HL-60 (cell line): ENCODE measurements around the gene FGGY.
A peak's percentile ranks its signal among the peaks of the same experiment; 100 is the strongest.

Source experiments
- DNase-seq, 2 experiments: peaks; one replicate each; pipeline ENCODE4 v3.0.0-alpha.2; 2010 to 2020; ENCODE audit warnings: low read depth in 1 of 2, low spot score in 1 of 2
- H3K27ac ChIP-seq: fragments of 250-450 bp; sonication (Bioruptor Pico); replicated peaks from 2 replicates; pipeline ENCODE4 v1.5.1; 2020; ENCODE audit warnings: mild to moderate bottlenecking, moderate library complexity
- H3K27me3 ChIP-seq: fragments of 250-450 bp; sonication (Bioruptor Pico); 2 replicates; pipeline ENCODE4 v1.5.1; 2021; ENCODE audit warnings: mild to moderate bottlenecking, moderate library complexity; ENCODE audit not compliant: insufficient read depth, poor library complexity, severe bottlenecking
- H3K4me3 ChIP-seq: replicated peaks from 2 replicates; pipeline ENCODE4 v1.5.1; 2011; ENCODE audit warnings: mild to moderate bottlenecking, control low read depth, low read length; ENCODE audit not compliant: insufficient read depth
- CTCF ChIP-seq: IDR thresholded peaks from one replicate; pipeline ENCODE4 v1.5.1; 2011; ENCODE audit warnings: low read length, control low read depth, inconsistent platforms; ENCODE audit not compliant: insufficient read depth
- GABPA ChIP-seq: IDR thresholded peaks from 2 replicates; pipeline ENCODE4 v1.6.1; 2012; ENCODE audit warnings: low read depth
- POLR2AphosphoS5 ChIP-seq: IDR thresholded peaks from 2 replicates; pipeline ENCODE4 v1.6.1; 2012; ENCODE audit warnings: low read depth
- REST ChIP-seq: IDR thresholded peaks from 2 replicates; pipeline ENCODE4 v1.6.1; 2012; ENCODE audit warnings: low read depth; ENCODE audit not compliant: insufficient replicate concordance
- SPI1 ChIP-seq: IDR thresholded peaks from 2 replicates; pipeline ENCODE4 v1.6.1; 2012; ENCODE audit warnings: low read depth, mild to moderate bottlenecking, borderline replicate concordance

The FGGY gene

DNA sequence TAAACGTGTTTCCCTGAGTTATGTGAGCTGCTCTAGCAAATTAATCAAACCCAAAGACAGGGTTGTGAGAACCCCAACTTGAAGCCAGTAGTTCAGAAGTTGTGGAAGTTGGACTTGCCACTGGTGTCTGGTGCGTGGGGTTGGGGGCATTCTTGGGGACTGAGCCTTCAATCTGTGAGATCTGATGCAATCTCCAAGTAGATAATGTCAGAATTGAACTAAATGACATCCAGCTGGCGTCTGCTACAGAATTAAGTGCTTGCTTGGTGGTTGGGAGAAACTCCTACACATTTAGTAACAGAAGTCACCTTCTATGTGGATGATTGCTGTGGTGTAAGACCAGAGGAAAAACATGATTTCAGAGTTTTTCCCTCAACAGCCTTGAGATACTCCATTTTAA is 207.4 kb downstream of the FGGY start:
- TF ChIP-seq GABPA (no peak), POLR2AphosphoS5 (no peak), CTCF (no peak), REST (no peak), SPI1 (no peak)
- Histone ChIP-seq H3K4me3 (no peak overlapping the region), H3K27ac (no peak overlapping the region), H3K27me3 (no peaks in the 10 kb centered on the region)
- DNase-seq: no peak

DNA sequence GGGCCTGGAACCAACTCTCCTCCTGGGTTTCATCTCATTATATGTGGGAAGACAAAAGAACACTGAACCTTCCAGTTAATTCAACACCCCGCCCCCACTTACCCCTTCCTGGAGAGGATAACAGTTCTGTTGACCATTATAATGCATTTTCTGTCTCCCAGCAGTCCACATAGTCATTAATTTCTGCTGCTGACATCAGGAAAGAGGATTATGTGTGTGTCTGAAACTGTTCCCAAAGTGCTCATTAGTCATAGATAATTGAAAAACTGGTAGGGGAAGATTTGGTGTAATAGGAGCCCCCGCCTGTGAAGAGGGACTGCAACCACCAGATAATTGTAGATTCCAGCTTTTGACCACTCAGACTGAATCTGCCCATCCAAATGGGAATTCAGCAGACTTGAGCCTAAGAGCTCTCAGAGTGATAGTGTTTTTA is 208.7 kb downstream of the FGGY start:
- TF ChIP-seq SPI1: no peak
- Histone ChIP-seq H3K27ac (no peak overlapping the region), H3K27me3 (no peaks in the 10 kb centered on the region), H3K4me3 (no peak overlapping the region)
- DNase-seq: no peak

DNA sequence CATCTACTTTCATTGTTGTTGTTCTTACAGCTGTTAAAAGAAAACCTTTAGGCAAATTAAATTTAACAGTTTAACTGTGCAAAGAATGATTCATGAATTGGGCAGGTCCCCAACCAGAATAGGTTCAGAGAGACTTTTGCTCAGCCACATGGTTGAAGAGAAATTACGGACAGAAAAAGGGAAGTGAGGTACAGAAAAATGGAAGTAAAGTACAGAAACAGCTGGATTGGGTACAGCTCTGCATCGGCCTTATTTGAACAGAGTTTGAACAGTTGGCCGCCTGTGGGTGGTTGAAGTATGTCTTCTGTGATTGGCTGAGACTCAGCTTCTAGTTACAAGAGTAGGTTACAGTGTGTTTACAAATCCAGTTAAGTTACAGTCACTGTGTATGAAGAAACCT is 210.1 kb downstream of the FGGY start:
- peak overlapping the region; percentile 60 for H3K27ac ChIP-seq
- TF ChIP-seq CTCF (no peak), SPI1 (peak; percentile 98)

DNA sequence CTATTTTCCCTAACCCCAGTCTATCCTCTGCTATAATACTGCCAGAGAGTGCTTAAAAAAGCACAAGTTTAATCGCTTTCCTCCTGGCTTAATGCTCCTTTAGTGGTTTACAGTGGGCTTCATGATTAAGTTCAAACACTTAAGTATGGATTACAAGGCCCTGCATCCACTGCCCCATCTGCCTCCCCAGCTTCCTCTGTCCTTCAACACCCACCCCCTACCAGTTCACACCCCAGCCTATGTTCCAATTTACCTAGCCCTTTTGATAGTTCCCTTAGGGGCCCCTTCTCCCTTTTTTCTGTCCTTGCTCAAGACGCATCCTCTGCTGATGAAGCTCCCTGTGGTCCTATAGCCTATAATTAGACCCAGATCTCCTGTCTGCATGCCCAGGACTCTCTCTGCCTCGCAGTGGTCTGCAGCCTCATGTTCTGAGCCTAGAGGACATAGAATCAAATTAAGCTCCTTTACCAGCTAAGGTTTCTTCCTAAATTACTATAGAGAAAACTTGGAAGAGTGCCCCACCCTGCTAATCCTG is 212.5 kb downstream of the FGGY start:
- no peak for DNase-seq
- no peaks in the 10 kb centered on the region for H3K27me3 ChIP-seq
- no peak for TF ChIP-seq CTCF
- TF ChIP-seq SPI1: no peak
- TF ChIP-seq GABPA: no peak
- TF ChIP-seq POLR2AphosphoS5: no peak
- TF ChIP-seq REST: no peak

More for the DNA sequence above, 210.1 kb downstream of the FGGY start:
- Histone ChIP-seq H3K4me3 (no peak overlapping the region), H3K27me3 (no peaks in the 10 kb centered on the region)
- DNase-seq: peak; percentile 77 to 79

More for the DNA sequence above, 212.5 kb downstream of the FGGY start:
- Histone ChIP-seq H3K4me3 (no peak overlapping the region), H3K27ac (no peak overlapping the region)
